Endothelial cell of umbilical vein (primary cell): ENCODE results near the gene CLCN2.

Experiments used
- CTCF ChIP-seq, 2 donors: IDR thresholded peaks; 1 replicate in 1 of 2; 2 replicates in 1 of 2; pipeline ENCODE4 v1.5.1; 2011; ENCODE audit warnings: low read length in 2 of 2, mild to moderate bottlenecking in 2 of 2, moderate library complexity in 2 of 2, control low read depth in 1 of 2, inconsistent platforms in 1 of 2, low read depth in 1 of 2; ENCODE audit not compliant: insufficient read depth in 1 of 2; ENCODE audit errors: extremely low read depth in 1 of 2
- EZH2 ChIP-seq: IDR thresholded peaks from 2 replicates; pipeline ENCODE4 v1.6.1; 2012; ENCODE audit warnings: borderline replicate concordance, low read depth, mild to moderate bottlenecking, moderate library complexity, low read length, inconsistent platforms; ENCODE audit not compliant: severe bottlenecking
- FOS ChIP-seq: IDR thresholded peaks from 2 replicates; pipeline ENCODE4 v1.6.1; 2011; ENCODE audit warnings: mild to moderate bottlenecking, low read length, moderate library complexity, borderline replicate concordance; ENCODE audit not compliant: insufficient read depth
- JUN ChIP-seq: IDR thresholded peaks from 2 replicates; pipeline ENCODE4 v1.6.1; 2011; ENCODE audit warnings: borderline replicate concordance, low read depth; ENCODE audit not compliant: insufficient read length, insufficient read depth
- MAX ChIP-seq: IDR thresholded peaks from 2 replicates; pipeline ENCODE4 v1.6.1; 2011; ENCODE audit not compliant: insufficient read depth, insufficient read length
- POLR2A ChIP-seq: IDR thresholded peaks from 2 replicates; pipeline ENCODE4 v1.6.1; 2012; ENCODE audit warnings: low read depth, mild to moderate bottlenecking, control low read depth, low read length
- POLR2AphosphoS5 ChIP-seq: IDR thresholded peaks from 2 replicates; pipeline ENCODE4 v1.6.1; 2012; ENCODE audit warnings: low read depth, mild to moderate bottlenecking, control low read depth, low read length, moderate library complexity; ENCODE audit not compliant: insufficient read depth

GRCh38 chr3:184361932-184362667 lies 695 bp upstream of the CLCN2 start:
- TF ChIP-seq EZH2 (no peak), CTCF (IDR thresholded peaks at IDR 0.05; ENCODE audit: extremely low read depth in 1 of 2, insufficient read depth in 1 of 2, low read depth in 1 of 2, low read length in 2 of 2) (no peak), POLR2A (no peak), POLR2AphosphoS5 (no peak), JUN (no peak), FOS (no peak), MAX (no peak)
